ENCODE measurements around the gene HDAC9. TPM values are rescaled to one million over a fixed set of nuclear protein-coding genes. Genes with fewer than 3 reads are reported as not detected.

HDAC9 gene
- polyA plus RNA-seq, 3 donors: 41.7 to 51.2 (median 44.2) TPM

GRCh38 chr7:18694484-18694883 lies 198.9 kb downstream of the HDAC9 start:
- Mint-ChIP-seq H3K4me3 (no peak overlapping the region), H3K27me3 (ENCODE audit: low read depth in 3 of 3) (no peaks in the 10 kb centered on the region), H3K9me3 (peaks cover 0 to 2% (median 0%) of the 10 kb centered on the region in 7 donors), H3K4me1 (peaks cover 2% of the 10 kb centered on the region), H3K36me3 (peaks cover 0 to 13% of the 10 kb centered on the region in 2 donors), H3K27ac (peak overlapping the region in 1 of 7 donors; percentile 18)
- Histone ChIP-seq H3K27ac (ENCODE audit: low read depth in 1 of 2, low read length in 2 of 2) (no peak overlapping the region), H3K79me2 (ENCODE audit: insufficient read depth, low read length) (no peaks in the 10 kb centered on the region), H3K36me3 (replicated peaks in 1 of 2; ENCODE audit: control insufficient read depth in 1 of 2, insufficient read depth in 2 of 2, low read length in 2 of 2) (no peaks in the 10 kb centered on the region), H3K9ac (ENCODE audit: insufficient read depth, low read length, poor library complexity, severe bottlenecking) (no peak overlapping the region), H3K4me3 (replicated peaks in 1 of 3; ENCODE audit: low read depth in 2 of 3, low read length in 3 of 3) (no peak overlapping the region), H2AFZ (ENCODE audit: insufficient read depth, low read depth, low read length, poor library complexity, severe bottlenecking) (no peak overlapping the region), H3K27me3 (ENCODE audit: control insufficient read depth in 2 of 2, insufficient read depth in 2 of 2, low read length in 2 of 2) (no peaks in the 10 kb centered on the region), H3K4me1 (ENCODE audit: control insufficient read depth in 1 of 2, insufficient read depth in 2 of 2, low read length in 2 of 2) (no peaks in the 10 kb centered on the region), H3K9me3 (replicated peaks in 1 of 2; ENCODE audit: control insufficient read depth in 1 of 2, insufficient read depth in 1 of 2, low read length in 2 of 2) (no peaks in the 10 kb centered on the region), H3K4me2 (replicated peaks; ENCODE audit: extremely low read depth, low read length, poor library complexity, severe bottlenecking) (no peak overlapping the region), H4K20me1 (ENCODE audit: insufficient read depth, low read length) (no peaks in the 10 kb centered on the region)
- 86% methylated on average over 2 of the region's 3 CpGs for WGBS (ENCODE audit: insufficient coverage)
- TF ChIP-seq CTCF (IDR thresholded peaks at IDR 0.05): no peak
- no peak for DNase-seq
- intact Hi-C loops (cut with micrococcal nuclease): no loop called here

GRCh38 chr7:18694911-18695310 lies 199.4 kb downstream of the HDAC9 start:
- Histone ChIP-seq H3K79me2 (ENCODE audit: insufficient read depth, low read length) (no peaks in the 10 kb centered on the region), H3K4me2 (replicated peaks; ENCODE audit: extremely low read depth, low read length, poor library complexity, severe bottlenecking) (no peak overlapping the region), H4K20me1 (ENCODE audit: insufficient read depth, low read length) (no peaks in the 10 kb centered on the region), H3K27me3 (ENCODE audit: control insufficient read depth in 2 of 2, insufficient read depth in 2 of 2, low read length in 2 of 2) (no peaks in the 10 kb centered on the region), H3K4me1 (ENCODE audit: control insufficient read depth in 1 of 2, insufficient read depth in 2 of 2, low read length in 2 of 2) (no peaks in the 10 kb centered on the region), H3K9ac (ENCODE audit: insufficient read depth, low read length, poor library complexity, severe bottlenecking) (no peak overlapping the region), H2AFZ (ENCODE audit: insufficient read depth, low read depth, low read length, poor library complexity, severe bottlenecking) (no peak overlapping the region), H3K27ac (ENCODE audit: low read depth in 1 of 2, low read length in 2 of 2) (no peak overlapping the region), H3K36me3 (replicated peaks in 1 of 2; ENCODE audit: control insufficient read depth in 1 of 2, insufficient read depth in 2 of 2, low read length in 2 of 2) (no peaks in the 10 kb centered on the region), H3K9me3 (replicated peaks in 1 of 2; ENCODE audit: control insufficient read depth in 1 of 2, insufficient read depth in 1 of 2, low read length in 2 of 2) (no peaks in the 10 kb centered on the region), H3K4me3 (replicated peaks in 1 of 3; ENCODE audit: low read depth in 2 of 3, low read length in 3 of 3) (no peak overlapping the region)
- Mint-ChIP-seq H3K4me3 (no peak overlapping the region), H3K27ac (no peak overlapping the region), H3K9me3 (peaks cover 0 to 2% (median 0%) of the 10 kb centered on the region in 7 donors), H3K4me1 (peaks cover 2% of the 10 kb centered on the region), H3K36me3 (peaks cover 0 to 13% of the 10 kb centered on the region in 2 donors), H3K27me3 (ENCODE audit: low read depth in 3 of 3) (no peaks in the 10 kb centered on the region)
- no CpG with 5 or more reads among the region's 1 CpG for WGBS (ENCODE audit: insufficient coverage)
- TF ChIP-seq CTCF (IDR thresholded peaks at IDR 0.05): no peak
- DNase-seq: no peak
- intact Hi-C loops (cut with micrococcal nuclease): no loop called here
